Prostate gland (tissue), 2 donors: ENCODE measurements around the gene LAMA1. TPM values are rescaled to one million over a fixed set of nuclear protein-coding genes. Genes with fewer than 3 reads are reported as not detected.
A peak's percentile ranks its signal among the peaks of the same experiment; 100 is the strongest.

Experiments used
- DNase-seq: peaks from one replicate; pipeline ENCODE4 v3.0.0-alpha.2; 2019; ENCODE audit warnings: low spot score
- H3K27ac ChIP-seq, 2 donors: fragments of 200-600 bp; sonication (generic); 2 replicates each; pipeline ENCODE4 v1.5.1; 2017 to 2019
- H3K27me3 ChIP-seq: fragments of 200-600 bp; sonication (generic); replicated peaks from 2 replicates; pipeline ENCODE4 v1.5.1; 2019; ENCODE audit not compliant: insufficient read depth
- H3K36me3 ChIP-seq, 2 donors: fragments of 200-600 bp; sonication (generic); 1 replicate in 1 of 2; 2 replicates in 1 of 2; pipeline versions ENCODE4 v1.5.1 to v1.8.1; 2017 to 2019
- H3K4me1 ChIP-seq: fragments of 200-600 bp; sonication (generic); replicated peaks from 2 replicates; pipeline ENCODE4 v1.5.1; 2019
- H3K4me3 ChIP-seq, 2 donors: fragments of 200-600 bp; sonication (generic); 2 replicates each; pipeline ENCODE4 v1.5.1; 2017 to 2019
- H3K9me3 ChIP-seq: fragments of 200-600 bp; sonication (generic); 2 replicates; pipeline ENCODE4 v1.5.1; 2017
- POLR2A ChIP-seq: fragments of 450-650 bp; IDR thresholded peaks from one replicate; pipeline ENCODE4 v1.6.1; 2016; ENCODE audit warnings: antibody characterized with exemption, mild to moderate bottlenecking
- POLR2AphosphoS5 ChIP-seq: sonication (generic); formaldehyde crosslinking; IDR thresholded peaks from one replicate; pipeline ENCODE4 v1.6.1; 2017; ENCODE audit warnings: antibody characterized with exemption
- WGBS: methylation state at CpG from one replicate; pipeline ENCODE4 v1.1.5; 2018; 5-methylcytosine and 5-hydroxymethylcytosine counted together
- intact Hi-C: fragments of 100-400 bp; cut with DNase I; formaldehyde crosslinking; loops from one replicate; pipeline ENCODE4 v1.14.2; 2022
- total RNA-seq, 2 donors: library from RNA; depleted of rRNA; stranded (reverse); fragments of >200 nt; gene quantifications; one replicate each; pipeline ENCODE4 v1.1.0, GENCODE V29; 2016
- TF ChIP-seq, protein P1 (sequence below), 4 experiments: fragments of 200-600 bp in 2 of 4; fragments of 450-650 bp in 2 of 4; sonication (generic) in 2 of 4; IDR thresholded peaks; 1 replicate in 3 of 4; 2 replicates in 1 of 4; pipeline ENCODE4 v1.5.1; 2016 to 2019; ENCODE audit warnings: antibody characterized with exemption in 4 of 4, mild to moderate bottlenecking in 2 of 4, moderate library complexity in 2 of 4

Gene LAMA1
- total RNA-seq, 2 donors from 2014 or later, result 1.8 to 59.6 TPM

- TF ChIP-seq POLR2AphosphoS5 (no peak), POLR2A (no peak)
- TF ChIP-seq, protein P1, sequence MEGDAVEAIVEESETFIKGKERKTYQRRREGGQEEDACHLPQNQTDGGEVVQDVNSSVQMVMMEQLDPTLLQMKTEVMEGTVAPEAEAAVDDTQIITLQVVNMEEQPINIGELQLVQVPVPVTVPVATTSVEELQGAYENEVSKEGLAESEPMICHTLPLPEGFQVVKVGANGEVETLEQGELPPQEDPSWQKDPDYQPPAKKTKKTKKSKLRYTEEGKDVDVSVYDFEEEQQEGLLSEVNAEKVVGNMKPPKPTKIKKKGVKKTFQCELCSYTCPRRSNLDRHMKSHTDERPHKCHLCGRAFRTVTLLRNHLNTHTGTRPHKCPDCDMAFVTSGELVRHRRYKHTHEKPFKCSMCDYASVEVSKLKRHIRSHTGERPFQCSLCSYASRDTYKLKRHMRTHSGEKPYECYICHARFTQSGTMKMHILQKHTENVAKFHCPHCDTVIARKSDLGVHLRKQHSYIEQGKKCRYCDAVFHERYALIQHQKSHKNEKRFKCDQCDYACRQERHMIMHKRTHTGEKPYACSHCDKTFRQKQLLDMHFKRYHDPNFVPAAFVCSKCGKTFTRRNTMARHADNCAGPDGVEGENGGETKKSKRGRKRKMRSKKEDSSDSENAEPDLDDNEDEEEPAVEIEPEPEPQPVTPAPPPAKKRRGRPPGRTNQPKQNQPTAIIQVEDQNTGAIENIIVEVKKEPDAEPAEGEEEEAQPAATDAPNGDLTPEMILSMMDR (IDR thresholded peaks at IDR 0.05), result no peak
- DNase-seq, result no peak
- Histone ChIP-seq H3K9me3 (no peaks in the 10 kb centered on the region), H3K4me1 (no peaks in the 10 kb centered on the region), H3K4me3 (no peak overlapping the region), H3K27ac (no peak overlapping the region), H3K27me3 (no peaks in the 10 kb centered on the region), H3K36me3 (no peaks in the 10 kb centered on the region)
- 78% methylated on average over 16 of the region's 16 CpGs for WGBS
- intact Hi-C loops, result no loop called here
These were observed 169.1 kb downstream of the LAMA1 start for GRCh38 chr18:6948281-6949055.

- Histone ChIP-seq H3K4me1 (no peaks in the 10 kb centered on the region), H3K4me3 (no peak overlapping the region), H3K9me3 (no peaks in the 10 kb centered on the region), H3K27me3 (no peaks in the 10 kb centered on the region), H3K27ac (no peak overlapping the region), H3K36me3 (no peaks in the 10 kb centered on the region)
- intact Hi-C loops, result no loop called here
- no peak for DNase-seq
- TF ChIP-seq, protein P1 (IDR thresholded peaks at IDR 0.05), result no peak
- TF ChIP-seq POLR2AphosphoS5 (no peak), POLR2A (no peak)
- WGBS, result 81% methylated on average over 10 of the region's 10 CpGs
These were observed 170.1 kb downstream of the LAMA1 start for GRCh38 chr18:6947338-6948030.

GRCh38 chr18:6943143-6943542, 174.5 kb downstream of the LAMA1 start:
- DNase-seq, result peak; percentile 71
- H3K9me3 ChIP-seq, result no peaks in the 10 kb centered on the region
- H3K27ac ChIP-seq, result peak overlapping the region in 1 of 2 donors; percentile 71
- intact Hi-C loops, result no loop called here
- TF ChIP-seq POLR2A (no peak), POLR2AphosphoS5 (peak; percentile 86)
- no peak overlapping the region for H3K4me3 ChIP-seq
- no peaks in the 10 kb centered on the region for H3K4me1 ChIP-seq
- no peaks in the 10 kb centered on the region for H3K27me3 ChIP-seq
- no peaks in the 10 kb centered on the region for H3K36me3 ChIP-seq
- WGBS, result 48% methylated on average over 6 of the region's 6 CpGs

DNA sequence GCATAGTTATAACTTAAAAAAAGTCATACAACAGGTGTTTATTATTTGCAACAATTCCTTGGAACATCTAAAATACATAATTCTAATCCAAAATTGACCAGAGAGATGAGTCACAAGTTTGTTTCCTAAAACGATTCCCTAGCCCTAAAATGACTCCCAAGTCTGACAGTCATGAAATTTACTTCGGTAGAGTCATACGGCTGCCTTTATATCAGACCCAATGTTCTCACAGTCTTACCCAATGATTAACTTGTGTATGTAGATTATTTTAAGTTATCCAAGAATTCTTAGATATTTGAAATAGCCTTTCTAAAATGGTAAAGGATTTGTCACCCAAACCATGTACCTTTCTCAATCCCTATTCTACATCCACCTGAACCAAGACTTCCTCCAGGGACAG, 174.9 kb downstream of the LAMA1 start:
- H3K27me3 ChIP-seq, result no peaks in the 10 kb centered on the region
- no peak for DNase-seq
- H3K4me1 ChIP-seq, result no peaks in the 10 kb centered on the region
- WGBS, result 93% methylated on average over 3 of the region's 3 CpGs
- no peak overlapping the region for H3K4me3 ChIP-seq
- H3K9me3 ChIP-seq, result no peaks in the 10 kb centered on the region
- intact Hi-C loops, result no loop called here
- no peaks in the 10 kb centered on the region for H3K36me3 ChIP-seq
- TF ChIP-seq POLR2AphosphoS5 (no peak), POLR2A (no peak)
- TF ChIP-seq, protein P1 (IDR thresholded peaks at IDR 0.05), result no peak
- H3K27ac ChIP-seq, result peak overlapping the region in 1 of 2 donors; percentile 71

DNA sequence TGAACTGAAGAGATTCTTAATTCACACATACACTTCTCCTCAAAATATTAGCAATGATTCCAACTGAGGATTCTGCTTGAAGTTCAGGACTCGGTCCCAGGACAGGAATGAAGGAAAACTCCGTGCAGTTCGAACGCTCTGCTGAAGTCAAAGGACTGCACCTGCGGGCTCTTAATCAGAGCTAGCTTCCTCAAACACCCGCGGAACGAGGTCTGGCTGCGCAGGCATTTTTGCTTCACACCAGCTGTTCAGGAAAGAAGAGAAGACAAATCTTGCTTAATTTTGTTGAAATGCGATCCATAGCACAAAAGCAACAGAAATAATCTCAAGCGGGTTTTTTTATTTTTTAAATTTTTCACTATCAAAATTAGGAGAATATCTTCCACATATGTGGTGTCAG, 175.6 kb downstream of the LAMA1 start:
- intact Hi-C loops, result no loop called here
- no peak overlapping the region for H3K4me3 ChIP-seq
- TF ChIP-seq, protein P1 (IDR thresholded peaks at IDR 0.05), result no peak
- TF ChIP-seq POLR2A, result no peak
- no peak for TF ChIP-seq POLR2AphosphoS5
- no peak overlapping the region for H3K27ac ChIP-seq
- WGBS, result 73% methylated on average over 11 of the region's 11 CpGs
- no peaks in the 10 kb centered on the region for H3K9me3 ChIP-seq
- no peak for DNase-seq
- H3K27me3 ChIP-seq, result no peaks in the 10 kb centered on the region
- H3K36me3 ChIP-seq, result no peaks in the 10 kb centered on the region
- H3K4me1 ChIP-seq, result no peaks in the 10 kb centered on the region
